Colonic mucosa (tissue), 4 donors: ENCODE data around the gene RUNX2. TPM values are rescaled to one million over a fixed set of nuclear protein-coding genes. Genes with fewer than 3 reads are reported as not detected.

Experiments used
- DNase-seq: peaks from one replicate; pipeline ENCODE4 v3.0.0-alpha.2; 2020
- H3K27ac ChIP-seq: fragments of 200-600 bp; one replicate; pipeline ENCODE4 v1.8.0; 2021
- H3K27me3 ChIP-seq: fragments of 200-600 bp; one replicate; pipeline ENCODE4 v1.8.0; 2021
- H3K36me3 ChIP-seq: fragments of 200-600 bp; one replicate; pipeline ENCODE4 v1.8.0; 2021
- H3K4me1 ChIP-seq: fragments of 200-600 bp; one replicate; pipeline ENCODE4 v1.8.0; 2021; ENCODE audit warnings: mild to moderate bottlenecking
- H3K4me3 ChIP-seq: fragments of 200-600 bp; one replicate; pipeline ENCODE4 v1.8.0; 2021
- H3K9ac ChIP-seq, 2 donors: one replicate each; pipeline ENCODE4 v1.7.0; 2013; ENCODE audit warnings: control low read depth in 2 of 2, low read depth in 2 of 2, low read length in 2 of 2
- H3K9me3 ChIP-seq: fragments of 200-600 bp; one replicate; pipeline ENCODE4 v1.8.0; 2021
- CTCF ChIP-seq: fragments of 200-600 bp; IDR thresholded peaks from one replicate; pipeline ENCODE4 v1.8.0; 2022; ENCODE audit warnings: antibody characterized with exemption, mild to moderate bottlenecking
- intact Hi-C: fragments of 100-400 bp; cut with DNase I; formaldehyde crosslinking; loops from one replicate; pipeline ENCODE4 v1.14.1; 2022
- total RNA-seq, 2 donors: library from RNA; stranded (reverse); fragmentation: NEBNext Ultra II Directional in 1 of 2; extraction: Animal tissue kit (Norgen Biotek cat#: 25700) in 1 of 2; gene quantifications; one replicate each; pipeline ENCODE4 v1.2.1, GENCODE V29; 2021
- donor health status: healthy.
- donor health status: DM: no; HTN: no; CAD: no.
- donor health status: DM: no; HTN: no; CAD: no.

The RUNX2 gene
- total RNA-seq, 2 donors from 2014 or later = 1.7 to 2.6 TPM

GRCh38 chr6:45712076-45712475 is 383.9 kb downstream of the RUNX2 start:
- Histone ChIP-seq H3K4me1 (no peaks in the 10 kb centered on the region), H3K36me3 (no peaks in the 10 kb centered on the region), H3K27me3 (no peaks in the 10 kb centered on the region), H3K4me3 (no peak overlapping the region), H3K27ac (no peak overlapping the region), H3K9me3 (no peaks in the 10 kb centered on the region), H3K9ac (no peak overlapping the region)
- no peak for TF ChIP-seq CTCF
- DNase-seq = no peak
- intact Hi-C loops = loop anchor here (5.0 to 10.0 kb wide), 3 partner anchors 295 to 1237 kb away; no protein-coding TSS in a partner anchor

- Histone ChIP-seq H3K27me3 (no peaks in the 10 kb centered on the region), H3K4me1 (no peaks in the 10 kb centered on the region), H3K27ac (no peak overlapping the region), H3K9ac (no peak overlapping the region), H3K36me3 (no peaks in the 10 kb centered on the region), H3K4me3 (no peak overlapping the region), H3K9me3 (no peaks in the 10 kb centered on the region)
- DNase-seq = no peak
- no peak for TF ChIP-seq CTCF
- intact Hi-C loops = loop anchor here (5.0 to 10.0 kb wide), 3 partner anchors 295 to 1238 kb away; no protein-coding TSS in a partner anchor
Measured at GRCh38 chr6:45712786-45713185, 384.7 kb downstream of the RUNX2 start.

Other genes starting within 250 kb of the RUNX2 start
- 1 to 10 TPM; 3.4 to 4.1 TPM for gene SUPT3H, start 49.6 kb downstream of the RUNX2 start, total RNA-seq